ENCODE measurements around the gene TLCD2. TPM values are rescaled to one million over a fixed set of nuclear protein-coding genes. Genes with fewer than 3 reads are reported as not detected.
A peak's percentile ranks its signal among the peaks of the same experiment; 100 is the strongest.
"Not testable (repeated sequence)": the region's sequence is repeated elsewhere in the genome, so short reads cannot be mapped to it uniquely, and the experiment has no call there.

TLCD2 gene
- total RNA-seq, 6 experiments from 2014 or later, result 2.5 to 17.7 (median 3.7) TPM

- Histone ChIP-seq H3K27me3 (no peaks in the 10 kb centered on the region), H3K9me3 (no peaks in the 10 kb centered on the region), H3K4me3 (peak overlapping the region; percentile 75 to 90 (median 82)), H3K4me1 (peaks cover 0 to 33% (median 14%) of the 10 kb centered on the region in 4 donors), H3K36me3 (peaks cover 0 to 5% (median 0%) of the 10 kb centered on the region in 4 donors), H3K27ac (peak overlapping the region in 1 of 3 donors; percentile 74)
- DNase-seq, result no peak
- ATAC-seq, result no peak
- intact Hi-C loops (cut with DNase I), result loop anchor here (5.0 kb wide), 2 partner anchors 46 to 56 kb away; no protein-coding TSS in a partner anchor
- TF ChIP-seq POLR2A (IDR thresholded peaks at IDR 0.05) (no peak), CTCF (IDR thresholded peaks at IDR 0.05) (no peak)
- WGBS (ENCODE audit: insufficient coverage, low coverage, low lambda C conversion rate, missing lambda C conversion rate), result 85% methylated on average over 20 of the region's 54 CpGs
Observed at GRCh38 chr17:1725642-1726511, 15.7 kb upstream of the TLCD2 start.

DNA sequence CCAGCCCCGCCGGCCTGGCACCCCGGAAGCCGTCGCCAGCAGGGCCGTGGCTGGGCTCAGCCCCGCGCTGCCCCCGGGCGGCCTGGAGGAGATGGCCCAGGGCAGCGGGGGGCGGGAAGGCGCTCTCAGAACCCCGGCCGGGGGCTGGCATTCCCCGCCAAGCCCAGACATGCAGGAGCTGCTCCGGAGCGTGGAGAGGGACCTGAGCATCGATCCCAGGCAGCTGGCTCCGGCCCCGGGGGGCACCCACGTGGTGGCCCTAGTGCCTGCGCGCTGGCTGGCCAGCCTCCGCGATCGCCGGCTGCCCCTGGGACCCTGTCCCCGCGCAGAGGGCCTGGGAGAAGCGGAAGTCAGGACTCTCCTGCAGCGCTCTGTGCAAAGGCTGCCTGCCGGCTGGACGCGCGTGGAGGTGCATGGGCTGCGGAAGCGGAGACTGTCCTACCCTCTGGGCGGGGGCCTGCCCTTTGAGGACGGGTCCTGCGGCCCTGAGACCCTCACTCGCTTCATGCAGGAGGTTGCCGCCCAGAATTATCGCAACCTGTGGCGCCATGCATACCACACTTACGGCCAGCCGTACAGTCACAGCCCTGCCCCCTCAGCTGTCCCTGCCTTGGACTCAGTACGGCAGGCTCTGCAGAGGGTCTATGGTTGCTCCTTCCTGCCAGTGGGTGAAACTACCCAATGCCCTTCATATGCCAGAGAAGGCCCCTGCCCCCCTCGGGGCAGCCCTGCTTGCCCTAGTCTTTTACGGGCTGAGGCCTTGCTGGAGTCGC is 14.9 kb upstream of the TLCD2 start:
- H3K36me3 ChIP-seq, result peaks cover 0 to 5% (median 0%) of the 10 kb centered on the region in 4 donors
- ATAC-seq, result peak; percentile 25 to 68 (median 52)
- no peaks in the 10 kb centered on the region for H3K27me3 ChIP-seq
- WGBS (ENCODE audit: insufficient coverage, low coverage, low lambda C conversion rate, missing lambda C conversion rate), result no CpG with 5 or more reads among the region's 51 CpGs
- peak overlapping the region; percentile 75 to 90 (median 82) for H3K4me3 ChIP-seq
- intact Hi-C loops (cut with DNase I), result loop anchor here (5.0 kb wide), 2 partner anchors 47 to 57 kb away; no protein-coding TSS in a partner anchor
- DNase-seq, result peak in 2 of 3 donors; percentile 61 to 75
- H3K27ac ChIP-seq, result peak overlapping the region; percentile 66 to 85 (median 74)
- no peak for TF ChIP-seq POLR2A (IDR thresholded peaks at IDR 0.05)
- peak in 1 of 4 donors; percentile 24 for TF ChIP-seq CTCF (IDR thresholded peaks at IDR 0.05)
- H3K4me1 ChIP-seq, result peaks cover 0 to 39% (median 14%) of the 10 kb centered on the region in 4 donors
- no peaks in the 10 kb centered on the region for H3K9me3 ChIP-seq

- Histone ChIP-seq H3K9me3 (no peaks in the 10 kb centered on the region), H3K36me3 (peaks cover 0 to 5% (median 0%) of the 10 kb centered on the region in 4 donors), H3K4me3 (peak within 1 kb of the TSS; percentile 75 to 90 (median 82)), H3K27ac (peak within 1 kb of the TSS; percentile 66 to 85 (median 74)), H3K27me3 (no peaks in the 10 kb centered on the region), H3K4me1 (peaks cover 0 to 39% (median 14%) of the 10 kb centered on the region in 4 donors)
- ATAC-seq (peak; percentile 72 to 85 (median 79)), DNase-seq (peak; percentile 94 to 96 (median 94))
- 0% methylated on average over 4 of the region's 57 CpGs for WGBS (ENCODE audit: insufficient coverage, low coverage, low lambda C conversion rate, missing lambda C conversion rate)
- TF ChIP-seq POLR2A (IDR thresholded peaks at IDR 0.05) (peak; percentile 35), CTCF (IDR thresholded peaks at IDR 0.05) (no peak)
- intact Hi-C loops (cut with DNase I), result no loop called here
Observed at GRCh38 chr17:1724351-1724868, 14.2 kb upstream of the TLCD2 start, which contains the start of gene WDR81. Gene WDR81, plus strand, starts transcription at chr17:1724704. Its CDS starts 256 bp downstream, at chr17:1724960.

DNA sequence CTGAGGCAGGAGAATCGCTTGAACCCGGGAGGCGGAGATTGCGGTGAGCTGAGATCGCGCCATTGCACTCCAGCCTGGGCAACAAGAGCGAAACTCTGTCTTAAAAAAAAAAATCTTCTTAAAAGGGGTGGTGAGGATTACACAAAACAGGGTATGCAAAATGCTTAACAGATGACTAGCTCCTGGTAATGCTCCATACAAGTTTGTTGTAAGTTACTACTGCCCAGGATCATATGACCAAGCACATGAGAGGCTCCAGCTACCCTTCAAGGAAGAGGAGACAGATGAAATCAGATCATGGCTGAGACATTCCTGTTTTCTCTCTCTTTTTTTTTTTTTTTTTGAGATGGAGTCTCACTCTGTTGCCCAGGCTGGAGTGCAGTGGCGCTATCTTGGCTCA is 11.8 kb upstream of the TLCD2 start:
- H3K36me3 ChIP-seq; H3K4me3 ChIP-seq; H3K27me3 ChIP-seq; ATAC-seq; H3K9me3 ChIP-seq; DNase-seq; intact Hi-C loops (cut with DNase I); H3K27ac ChIP-seq: not testable (repeated sequence)
- WGBS (ENCODE audit: insufficient coverage, low coverage, low lambda C conversion rate, missing lambda C conversion rate), result 91% methylated on average over 7 of the region's 8 CpGs
- H3K4me1 ChIP-seq, result peaks cover 0 to 46% (median 21%) of the 10 kb centered on the region in 4 donors
